PC-3 (cell line): Measurements from ENCODE around the gene YKT6. TPM values are rescaled to one million over a fixed set of nuclear protein-coding genes. Genes with fewer than 3 reads are reported as not detected.

Experiments used
- ATAC-seq: fragments of 200-7000 bp; cut with Tn5 transposase; 2 replicates; pipeline ENCODE4 v1.9.1; 2020; ENCODE audit warnings: mild to moderate bottlenecking, moderate library complexity
- BruUV-seq: library from RNA; stranded (reverse); fragments of 400-500 nt; replicated peaks from 2 replicates; lab custom pipeline; 2021; lab: Mats Ljungman, UMichigan
- CTCF ChIA-PET: fragments of 300-600 bp; sonication (Branson Sonifier 250); formaldehyde crosslinking; loops from one replicate; lab custom pipeline; 2022; ENCODE audit warnings: antibody characterized with exemption; lab: Charles Lee
- POLR2A ChIA-PET: fragments of 300-600 bp; sonication (Branson Sonifier 250); formaldehyde crosslinking; loops from one replicate; lab custom pipeline; 2022; ENCODE audit warnings: antibody characterized with exemption; ENCODE audit not compliant: unreplicated experiment; lab: Charles Lee
- DNase-seq: peaks from one replicate; pipeline ENCODE4 v3.0.0-alpha.2; 2015
- H2AFZ ChIP-seq: fragments of 300-600 bp; sonication (generic); 2 replicates; pipeline ENCODE4 v1.6.0; 2016; ENCODE audit warnings: antibody characterized with exemption, low read length
- H3F3A ChIP-seq: fragments of 300-600 bp; sonication (generic); one replicate; pipeline ENCODE4 v1.6.0; 2017; ENCODE audit warnings: antibody characterized with exemption, low read length, control low read depth, mild to moderate bottlenecking; ENCODE audit not compliant: unreplicated experiment
- H3K27ac ChIP-seq: fragments of 300-600 bp; sonication (generic); 2 replicates; pipeline ENCODE4 v1.5.1; 2016; ENCODE audit warnings: mild to moderate bottlenecking, low read length
- H3K27me3 ChIP-seq: fragments of 300-600 bp; sonication (generic); 2 replicates; pipeline ENCODE4 v1.6.1; 2016; ENCODE audit warnings: low read length, mixed read lengths
- H3K36me3 ChIP-seq: fragments of 300-600 bp; sonication (generic); 2 replicates; pipeline ENCODE4 v1.6.1; 2016; ENCODE audit warnings: low read depth, mixed run types, low read length, mixed read lengths
- H3K4me1 ChIP-seq: fragments of 300-600 bp; sonication (generic); 2 replicates; pipeline ENCODE4 v1.5.1; 2016; ENCODE audit warnings: low read length; ENCODE audit not compliant: insufficient read depth
- H3K4me2 ChIP-seq: fragments of 300-600 bp; sonication (generic); 2 replicates; pipeline ENCODE4 v1.6.0; 2016; ENCODE audit warnings: low read length
- H3K4me3 ChIP-seq: fragments of 300-600 bp; sonication (generic); 2 replicates; pipeline ENCODE4 v1.5.1; 2016; ENCODE audit warnings: mild to moderate bottlenecking, low read length, mixed read lengths
- H3K79me2 ChIP-seq: fragments of 300-600 bp; sonication (generic); 2 replicates; pipeline ENCODE4 v1.6.1; 2017; ENCODE audit warnings: low read length, mixed read lengths
- H3K9ac ChIP-seq: fragments of 300-600 bp; sonication (generic); 2 replicates; pipeline ENCODE4 v1.6.0; 2016; ENCODE audit warnings: mild to moderate bottlenecking, low read length
- H3K9me2 ChIP-seq: fragments of 300-600 bp; sonication (generic); replicated peaks from 2 replicates; pipeline ENCODE4 v1.6.1; 2016; ENCODE audit warnings: mixed run types, low read length, mixed read lengths
- H3K9me3 ChIP-seq: fragments of 300-600 bp; sonication (generic); 2 replicates; pipeline ENCODE4 v1.6.1; 2016; ENCODE audit warnings: low read length, mixed read lengths
- H4K20me1 ChIP-seq: fragments of 300-600 bp; sonication (generic); 2 replicates; pipeline ENCODE4 v1.6.1; 2016; ENCODE audit warnings: low read length, mixed read lengths
- CTCF ChIP-seq: fragments of 300-600 bp; sonication (generic); conservative IDR thresholded peaks from 2 replicates; pipeline ENCODE4 v1.5.1; 2017; ENCODE audit warnings: antibody characterized with exemption, low read depth, mild to moderate bottlenecking, low read length
- EZH2 ChIP-seq: fragments of 300-600 bp; sonication (generic); IDR thresholded peaks from one replicate; pipeline ENCODE4 v1.6.1; 2017; ENCODE audit warnings: antibody characterized with exemption, mild to moderate bottlenecking, low read length; ENCODE audit not compliant: unreplicated experiment
- EZH2phosphoT487 ChIP-seq: fragments of 300-600 bp; sonication (generic); IDR thresholded peaks from 2 replicates; pipeline ENCODE4 v1.6.1; 2018; ENCODE audit warnings: mild to moderate bottlenecking, antibody characterized with exemption, low read length, borderline replicate concordance
- intact Hi-C: fragments of 100-400 bp; cut with micrococcal nuclease; formaldehyde crosslinking; loops from 2 replicates; pipeline ENCODE4 v1.9.0; 2023
- total RNA-seq: library from RNA; depleted of rRNA; stranded (reverse); fragments of >200 nt; gene quantifications from 2 replicates; pipeline ENCODE4 v1.2.3, GENCODE V29; 2014

Gene YKT6
- total RNA-seq, 1 experiment from 2014 or later, result 133 TPM

- no peaks in the 10 kb centered on the region for H3K4me1 ChIP-seq
- DNase-seq (no peak), ATAC-seq (no peak)
- CTCF ChIA-PET, result no interaction called here
- H3K9me2 ChIP-seq, result no peaks in the 10 kb centered on the region
- no peak for TF ChIP-seq CTCF
- no peak for TF ChIP-seq EZH2
- TF ChIP-seq EZH2phosphoT487, result no peak
- H2AFZ ChIP-seq, result no peak overlapping the region
- BruUV-seq, result TSS peak; percentile 18
- no peaks in the 10 kb centered on the region for H4K20me1 ChIP-seq
- H3K4me2 ChIP-seq, result no peak overlapping the region
- no peaks in the 10 kb centered on the region for H3K9me3 ChIP-seq
- intact Hi-C loops, result no loop called here
- no peaks in the 10 kb centered on the region for H3K79me2 ChIP-seq
- H3K27me3 ChIP-seq, result no peaks in the 10 kb centered on the region
- peaks cover 24% of the 10 kb centered on the region; the same call in 1 of the 2 replicates for H3K36me3 ChIP-seq
- H3F3A ChIP-seq, result no peaks in the 10 kb centered on the region
- no peak overlapping the region for H3K4me3 ChIP-seq
- no peak overlapping the region for H3K27ac ChIP-seq
- no peak overlapping the region for H3K9ac ChIP-seq
- POLR2A ChIA-PET, result no interaction called here
These were observed 11.9 kb downstream of the YKT6 start for GRCh38 chr7:44212581-44213184.

- no TSS peak for BruUV-seq
- Histone ChIP-seq H3K9me3 (no peaks in the 10 kb centered on the region), H3K4me3 (no peak overlapping the region), H2AFZ (no peak overlapping the region), H3K4me1 (no peaks in the 10 kb centered on the region), H4K20me1 (no peaks in the 10 kb centered on the region), H3K9me2 (no peaks in the 10 kb centered on the region), H3F3A (no peaks in the 10 kb centered on the region), H3K9ac (no peak overlapping the region), H3K79me2 (no peaks in the 10 kb centered on the region), H3K27ac (no peak overlapping the region), H3K36me3 (peaks cover 23% of the 10 kb centered on the region; the same call in 1 of the 2 replicates), H3K27me3 (no peaks in the 10 kb centered on the region), H3K4me2 (no peak overlapping the region)
- ATAC-seq (no peak), DNase-seq (no peak)
- POLR2A ChIA-PET, result no interaction called here
- CTCF ChIA-PET, result no interaction called here
- intact Hi-C loops, result no loop called here
- TF ChIP-seq EZH2phosphoT487 (no peak), CTCF (no peak), EZH2 (no peak)
These were observed 12.6 kb downstream of the YKT6 start for GRCh38 chr7:44213206-44213876.

GRCh38 chr7:44213877-44214388 lies 13.2 kb downstream of the YKT6 start:
- H2AFZ ChIP-seq, result no peak overlapping the region
- TF ChIP-seq EZH2, result no peak
- TF ChIP-seq CTCF, result no peak
- no peak for TF ChIP-seq EZH2phosphoT487
- no peaks in the 10 kb centered on the region for H3K4me1 ChIP-seq
- BruUV-seq, result no TSS peak
- no peak overlapping the region for H3K27ac ChIP-seq
- no peak overlapping the region for H3K4me2 ChIP-seq
- peaks cover 17% of the 10 kb centered on the region; the same call in 1 of the 2 replicates for H3K36me3 ChIP-seq
- H3K9me3 ChIP-seq, result no peaks in the 10 kb centered on the region
- intact Hi-C loops, result loop anchor here (1.0 kb wide), 1 partner anchor 263 kb away; no protein-coding TSS in a partner anchor
- DNase-seq, result no peak
- no peak; the same call in 1 of the 2 replicates for ATAC-seq
- H3K9me2 ChIP-seq, result no peaks in the 10 kb centered on the region
- no peaks in the 10 kb centered on the region for H4K20me1 ChIP-seq
- H3K79me2 ChIP-seq, result no peaks in the 10 kb centered on the region
- no peak overlapping the region for H3K9ac ChIP-seq
- ChIA-PET CTCF (no interaction called here), POLR2A (no interaction called here)
- no peaks in the 10 kb centered on the region for H3K27me3 ChIP-seq
- H3K4me3 ChIP-seq, result no peak overlapping the region
- no peaks in the 10 kb centered on the region for H3F3A ChIP-seq
